Measurements from ENCODE around the gene SLC2A4RG. TPM values are rescaled to one million over a fixed set of nuclear protein-coding genes. Genes with fewer than 3 reads are reported as not detected.

Gene SLC2A4RG
- 100 to 1,000 TPM in 1 of 2 donors, 10 to 100 TPM in 1; 69.3 to 108 TPM for total RNA-seq
- polyA plus RNA-seq (2013, experiment 1 of 2), result 89.4 TPM
- 77.8 TPM for polyA plus RNA-seq (2013, experiment 2 of 2)
- long read RNA-seq, experiment 1, transcript SLC2A4RG-201 (8 exons, 1,731 nt), result major isoform, 10 of 42 reads
- long read RNA-seq, experiment 1, partial matches to known transcripts, result 21 of 42 reads
- long read RNA-seq, experiment 1, other reads (novel, unspliced or antisense), result 8 of 42 reads
- long read RNA-seq, experiment 2, transcript SLC2A4RG-201 (8 exons, 1,731 nt), result major isoform, 57 of 177 reads
- long read RNA-seq, experiment 2, partial matches to known transcripts, result 70 of 177 reads
- long read RNA-seq, experiment 2, other reads (novel, unspliced or antisense), result 49 of 177 reads
- long read RNA-seq, experiment 3, partial matches to known transcripts, result 1 of 1 reads
- long read RNA-seq, experiment 3, other reads (novel, unspliced or antisense), result 0 of 1 reads
- long read RNA-seq, experiment 4, partial matches to known transcripts, result 2 of 2 reads
- long read RNA-seq, experiment 4, other reads (novel, unspliced or antisense), result 0 of 2 reads

- Mint-ChIP-seq H3K4me1 (no peaks in the 10 kb centered on the region), H3K4me3 (peak within 1 kb of the TSS; percentile 60), H3K9me3 (no peaks in the 10 kb centered on the region), H3K27me3 (ENCODE audit: insufficient read depth) (peaks cover 1% of the 10 kb centered on the region), H3K36me3 (ENCODE audit: low read depth) (peaks cover 13% of the 10 kb centered on the region), H3K27ac (no peak within 1 kb of the TSS)
- WGBS, 2 experiments (ENCODE audit: insufficient coverage in 1 of 2, insufficient read length in 1 of 2), result 2 to 6% methylated on average over 27 to 132 of the region's 136 CpGs
- H3K27ac ChIP-seq (ENCODE audit: low read depth, low read length), result peak within 1 kb of the TSS; percentile 79
- peak within 1 kb of the TSS; percentile 86 for H3K4me3 ChIP-seq (ENCODE audit: low read length)
- H3K4me1 ChIP-seq (ENCODE audit: control insufficient read depth, insufficient read depth, low read length), result peaks cover 8% of the 10 kb centered on the region
- H3K36me3 ChIP-seq (ENCODE audit: control insufficient read depth, insufficient read depth, low read length), result peaks cover 27% of the 10 kb centered on the region
- no peak for TF ChIP-seq CTCF (conservative IDR thresholded peaks at IDR 0.05)
- H3K27me3 ChIP-seq (ENCODE audit: control insufficient read depth, insufficient read depth, low read length, poor library complexity, severe bottlenecking), result no peaks in the 10 kb centered on the region
- H3K9ac ChIP-seq (ENCODE audit: extremely low read depth, low read length, poor library complexity, severe bottlenecking), result peak within 1 kb of the TSS; percentile 78
- no peaks in the 10 kb centered on the region for H3K9me3 ChIP-seq (ENCODE audit: control insufficient read depth, low read length)
- DNase-seq, result peak; percentile 83
These were observed at the start of gene SLC2A4RG for GRCh38 chr20:63739130-63740069. SLC2A4RG (plus strand) TSS chr20:63739776; CDS start chr20:63739913, 137 bp downstream.

- no peaks in the 10 kb centered on the region for H3K9me3 ChIP-seq (ENCODE audit: control insufficient read depth, low read length)
- H3K4me3 Mint-ChIP-seq, result no peak overlapping the region
- WGBS, 2 experiments (ENCODE audit: insufficient coverage in 1 of 2, insufficient read length in 1 of 2), result 95% methylated on average over 19 to 40 of the region's 40 CpGs
- no peaks in the 10 kb centered on the region for H3K4me1 ChIP-seq (ENCODE audit: control insufficient read depth, insufficient read depth, low read length)
- no peaks in the 10 kb centered on the region for H3K27me3 ChIP-seq (ENCODE audit: control insufficient read depth, insufficient read depth, low read length, poor library complexity, severe bottlenecking)
- DNase-seq, result no peak
- no peaks in the 10 kb centered on the region for H3K4me1 Mint-ChIP-seq
- H3K27ac ChIP-seq (ENCODE audit: low read depth, low read length), result no peak overlapping the region
- H3K36me3 Mint-ChIP-seq (ENCODE audit: low read depth), result peaks cover 10% of the 10 kb centered on the region
- no peak overlapping the region for H3K27ac Mint-ChIP-seq
- no peak overlapping the region for H3K4me3 ChIP-seq (ENCODE audit: low read length)
- H3K9ac ChIP-seq (ENCODE audit: extremely low read depth, low read length, poor library complexity, severe bottlenecking), result no peak overlapping the region
- TF ChIP-seq CTCF (conservative IDR thresholded peaks at IDR 0.05), result no peak
- H3K36me3 ChIP-seq (ENCODE audit: control insufficient read depth, insufficient read depth, low read length), result no peaks in the 10 kb centered on the region
- no peaks in the 10 kb centered on the region for H3K27me3 Mint-ChIP-seq (ENCODE audit: insufficient read depth)
- peaks cover 2% of the 10 kb centered on the region for H3K9me3 Mint-ChIP-seq
These were observed 49.3 kb upstream of the SLC2A4RG start for GRCh38 chr20:63690003-63690897.
